ENCODE data around the gene DENND2C. TPM values are rescaled to one million over a fixed set of nuclear protein-coding genes. Genes with fewer than 3 reads are reported as not detected.

DENND2C gene
- total RNA-seq, 1 donor from 2014 or later: 0.73 TPM

DNA sequence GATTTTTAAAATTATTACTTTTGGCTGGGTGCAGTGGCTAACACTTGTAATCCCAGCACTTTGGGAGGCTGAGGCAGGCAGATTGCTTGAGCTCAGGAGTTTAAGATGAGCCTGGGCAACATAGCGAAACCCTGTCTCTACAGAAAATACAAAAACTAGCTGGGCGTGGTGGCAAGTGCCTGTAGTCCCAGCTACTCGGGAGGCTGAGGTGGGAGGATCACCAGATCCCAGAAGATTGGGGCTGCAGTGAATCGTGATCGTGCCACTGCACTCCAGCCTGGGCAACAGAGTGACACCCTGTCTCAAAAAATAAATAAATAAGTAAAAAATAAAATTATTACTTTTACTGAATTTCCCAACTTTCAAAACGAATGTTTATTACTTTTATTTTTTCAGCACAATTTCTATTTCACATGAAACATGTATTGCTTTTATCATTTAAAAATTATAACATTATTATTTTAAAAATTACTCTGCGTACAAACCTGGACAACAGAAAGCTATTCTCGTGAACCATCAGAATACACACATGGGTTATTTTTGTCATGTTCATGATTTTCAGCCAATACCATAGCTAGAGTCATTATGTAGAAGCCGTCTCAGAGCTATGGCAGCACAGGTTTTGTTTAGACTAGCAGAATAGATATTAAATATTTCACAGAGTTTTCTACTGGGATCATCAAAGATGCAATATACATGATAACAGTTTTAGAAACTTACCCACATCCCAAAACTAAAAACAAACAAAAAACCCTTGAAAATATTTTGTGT is 24.9 kb upstream of the DENND2C start:
- H3F3A ChIP-seq (ENCODE audit: low read depth): no peaks in the 10 kb centered on the region
- H3K4me2 ChIP-seq: no peak overlapping the region
- Mint-ChIP-seq H3K9me3 (no peaks in the 10 kb centered on the region), H3K27ac (no peak overlapping the region), H3K27me3 (ENCODE audit: insufficient read depth, low read depth) (peaks cover under 1% of the 10 kb centered on the region), H3K36me3 (no peaks in the 10 kb centered on the region), H3K4me1 (no peaks in the 10 kb centered on the region), H3K4me3 (no peak overlapping the region)
- no peaks in the 10 kb centered on the region for H3K36me3 ChIP-seq
- no peaks in the 10 kb centered on the region for H4K20me1 ChIP-seq (ENCODE audit: low read depth)
- no peak overlapping the region for H3K27ac ChIP-seq
- no peaks in the 10 kb centered on the region for H3K79me2 ChIP-seq (ENCODE audit: low read depth)
- H2AFZ ChIP-seq (replicated peaks): no peak overlapping the region
- TF ChIP-seq EZH2phosphoT487 (IDR thresholded peaks at IDR 0.05) (no peak), CTCF (IDR thresholded peaks at IDR 0.05) (no peak), EZH2 (IDR thresholded peaks at IDR 0.05) (no peak)
- no peak overlapping the region for H3K4me3 ChIP-seq
- no peak for DNase-seq (ENCODE audit: low spot score)
- H3K27me3 ChIP-seq: peaks cover 7% of the 10 kb centered on the region
- no peaks in the 10 kb centered on the region for H3K4me1 ChIP-seq
- H3K9ac ChIP-seq: no peak overlapping the region
- no peaks in the 10 kb centered on the region for H3K9me3 ChIP-seq (ENCODE audit: low read depth)

DNA sequence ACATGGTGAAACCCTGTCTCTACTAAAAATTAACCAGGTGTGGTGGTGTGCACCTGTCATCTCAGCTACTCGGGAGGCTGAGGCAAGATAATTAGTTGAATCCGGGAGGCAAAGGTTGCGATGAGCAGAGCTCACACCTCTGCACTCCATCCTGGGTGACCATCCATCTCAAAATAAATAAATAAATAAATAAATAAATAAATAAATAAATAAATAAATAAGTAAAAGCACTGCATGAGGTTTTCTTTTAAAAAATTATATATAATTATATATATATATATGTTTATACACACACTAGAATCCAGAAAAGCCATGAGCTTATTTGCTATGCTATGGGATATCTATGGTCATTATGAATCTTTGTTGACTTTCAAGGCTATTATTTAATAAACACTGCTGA is 23.1 kb upstream of the DENND2C start:
- no peak overlapping the region for H3K4me3 ChIP-seq
- no peaks in the 10 kb centered on the region for H3K4me1 ChIP-seq
- no peak overlapping the region for H3K4me3 Mint-ChIP-seq
- no peak overlapping the region for H3K27ac Mint-ChIP-seq
- H3K36me3 Mint-ChIP-seq: no peaks in the 10 kb centered on the region
- H3K36me3 ChIP-seq: no peaks in the 10 kb centered on the region
- no peak overlapping the region for H3K27ac ChIP-seq
- H3K9ac ChIP-seq: no peak overlapping the region
- no peaks in the 10 kb centered on the region for H3K9me3 Mint-ChIP-seq
- H3K9me3 ChIP-seq (ENCODE audit: low read depth): no peaks in the 10 kb centered on the region
- TF ChIP-seq CTCF (IDR thresholded peaks at IDR 0.05) (no peak), EZH2phosphoT487 (IDR thresholded peaks at IDR 0.05) (no peak), EZH2 (IDR thresholded peaks at IDR 0.05) (no peak)
- H4K20me1 ChIP-seq (ENCODE audit: low read depth): no peaks in the 10 kb centered on the region
- no peak overlapping the region for H2AFZ ChIP-seq (replicated peaks)
- no peak for DNase-seq (ENCODE audit: low spot score)
- no peak overlapping the region for H3K4me2 ChIP-seq
- H3K79me2 ChIP-seq (ENCODE audit: low read depth): no peaks in the 10 kb centered on the region
- H3F3A ChIP-seq (ENCODE audit: low read depth): no peaks in the 10 kb centered on the region
- H3K4me1 Mint-ChIP-seq: no peaks in the 10 kb centered on the region
- H3K27me3 ChIP-seq: peaks cover 8% of the 10 kb centered on the region
- no peaks in the 10 kb centered on the region for H3K27me3 Mint-ChIP-seq (ENCODE audit: insufficient read depth, low read depth)

- Mint-ChIP-seq H3K36me3 (no peaks in the 10 kb centered on the region), H3K4me1 (no peaks in the 10 kb centered on the region), H3K27ac (no peak overlapping the region), H3K27me3 (ENCODE audit: insufficient read depth, low read depth) (no peaks in the 10 kb centered on the region), H3K4me3 (no peak overlapping the region), H3K9me3 (no peaks in the 10 kb centered on the region)
- H3K36me3 ChIP-seq: no peaks in the 10 kb centered on the region
- no peaks in the 10 kb centered on the region for H3K9me3 ChIP-seq (ENCODE audit: low read depth)
- peaks cover 13% of the 10 kb centered on the region for H3K27me3 ChIP-seq
- DNase-seq (ENCODE audit: low spot score): no peak
- no peak overlapping the region for H3K27ac ChIP-seq
- H3K4me1 ChIP-seq: no peaks in the 10 kb centered on the region
- no peak overlapping the region for H3K4me3 ChIP-seq
- no peak overlapping the region for H2AFZ ChIP-seq (replicated peaks)
- TF ChIP-seq EZH2phosphoT487 (IDR thresholded peaks at IDR 0.05): no peak
- no peaks in the 10 kb centered on the region for H4K20me1 ChIP-seq (ENCODE audit: low read depth)
- H3F3A ChIP-seq (ENCODE audit: low read depth): no peaks in the 10 kb centered on the region
- H3K79me2 ChIP-seq (ENCODE audit: low read depth): no peaks in the 10 kb centered on the region
- H3K9ac ChIP-seq: no peak overlapping the region
- H3K4me2 ChIP-seq: no peak overlapping the region
These were observed 21.2 kb upstream of the DENND2C start for GRCh38 chr1:114691061-114691460.

GRCh38 chr1:114690148-114690547 is 20.3 kb upstream of the DENND2C start:
- no peak overlapping the region for H3K4me3 ChIP-seq
- no peak overlapping the region for H3K4me3 Mint-ChIP-seq
- no peak overlapping the region for H3K4me2 ChIP-seq
- no peak for DNase-seq (ENCODE audit: low spot score)
- TF ChIP-seq EZH2phosphoT487 (IDR thresholded peaks at IDR 0.05) (no peak), EZH2 (IDR thresholded peaks at IDR 0.05) (no peak), CTCF (IDR thresholded peaks at IDR 0.05) (no peak)
- H3K79me2 ChIP-seq (ENCODE audit: low read depth): no peaks in the 10 kb centered on the region
- H3K36me3 Mint-ChIP-seq: no peaks in the 10 kb centered on the region
- H3K9me3 Mint-ChIP-seq: no peaks in the 10 kb centered on the region
- H3K27ac ChIP-seq: no peak overlapping the region
- H2AFZ ChIP-seq (replicated peaks): no peak overlapping the region
- H3K27me3 ChIP-seq: peaks cover 22% of the 10 kb centered on the region
- H3K9me3 ChIP-seq (ENCODE audit: low read depth): no peaks in the 10 kb centered on the region
- H3K27me3 Mint-ChIP-seq (ENCODE audit: insufficient read depth, low read depth): no peaks in the 10 kb centered on the region
- H3K9ac ChIP-seq: no peak overlapping the region
- H3K4me1 ChIP-seq: no peaks in the 10 kb centered on the region
- H3K36me3 ChIP-seq: no peaks in the 10 kb centered on the region
- H3F3A ChIP-seq (ENCODE audit: low read depth): no peaks in the 10 kb centered on the region
- no peaks in the 10 kb centered on the region for H3K4me1 Mint-ChIP-seq
- no peak overlapping the region for H3K27ac Mint-ChIP-seq
- H4K20me1 ChIP-seq (ENCODE audit: low read depth): no peaks in the 10 kb centered on the region

Measured in neural progenitor cell (in vitro differentiated cells).